GM12878 (cell line): ENCODE data around the gene SMIM44. TPM values are rescaled to one million over a fixed set of nuclear protein-coding genes. Genes with fewer than 3 reads are reported as not detected.

Experiments
- ATAC-seq: fragments of 200-7000 bp; cut with Tn5 transposase; 3 replicates; pipeline ENCODE4 v1.9.1; 2020; ENCODE audit warnings: mild to moderate bottlenecking, moderate library complexity
- BruUV-seq: library from RNA; stranded (reverse); fragments of 400-500 nt; replicated peaks from 2 replicates; lab custom pipeline; 2021; lab: Mats Ljungman, UMichigan
- CTCF ChIA-PET: fragments of 300-600 bp; sonication (Branson Sonifier 250); formaldehyde crosslinking; extraction: SDS; loops from one replicate; lab custom pipeline; 2021; ENCODE audit warnings: inconsistent platforms; lab: Yijun Ruan, JAX
- POLR2A ChIA-PET: fragments of 350-600 bp; formaldehyde crosslinking; extraction: SDS; loops from one replicate; lab custom pipeline; 2021; ENCODE audit warnings: inconsistent platforms; lab: Charles Lee
- RAD21 ChIA-PET: fragments of 300-600 bp; sonication (Branson Sonifier 250); formaldehyde crosslinking; loops from one replicate; lab custom pipeline; 2023; ENCODE audit warnings: antibody characterized with exemption; ENCODE audit not compliant: unreplicated experiment; lab: Charles Lee
- SMC1A ChIA-PET: fragments of 300-600 bp; sonication (Branson Sonifier 250); formaldehyde crosslinking; loops from one replicate; lab custom pipeline; 2023; ENCODE audit not compliant: unreplicated experiment, uncharacterized antibody; lab: Charles Lee
- DNase-seq: peaks from one replicate; pipeline ENCODE4 v3.0.0-alpha.2; 2011; ENCODE audit warnings: low read depth, low spot score
- FAIRE-seq: peaks from 3 replicates; lab custom pipeline; 2011; peaks lifted over from hg19 to GRCh38; lab: Jason Lieb, UNC
- H2AFZ ChIP-seq: 2 replicates; pipeline ENCODE4 v1.6.0; 2011; ENCODE audit warnings: low read depth, low read length, control low read depth; ENCODE audit not compliant: control insufficient read depth
- H3K27ac ChIP-seq: 2 replicates; pipeline ENCODE4 v1.5.1; 2011; ENCODE audit warnings: control low read depth; ENCODE audit not compliant: control insufficient read depth, insufficient read depth
- H3K27me3 ChIP-seq, 2 experiments: replicated peaks in 1 of 2; 2 replicates each; pipeline versions ENCODE4 v1.6.0 to v1.6.1; 2011; ENCODE audit warnings: low read length in 1 of 2; ENCODE audit not compliant: control insufficient read depth in 2 of 2, insufficient read depth in 2 of 2
- H3K36me3 ChIP-seq, 2 experiments: 2 replicates each; pipeline ENCODE4 v1.5.1; 2011; ENCODE audit warnings: low read length in 1 of 2; ENCODE audit not compliant: control insufficient read depth in 2 of 2, insufficient read depth in 2 of 2
- H3K4me1 ChIP-seq: 2 replicates; pipeline ENCODE4 v1.6.1; 2011; ENCODE audit warnings: mild to moderate bottlenecking, low read length, moderate library complexity, mixed read lengths; ENCODE audit not compliant: control insufficient read depth, insufficient read depth
- H3K4me2 ChIP-seq: 2 replicates; pipeline ENCODE4 v1.6.0; 2011; ENCODE audit warnings: control low read depth; ENCODE audit not compliant: control insufficient read depth, insufficient read depth
- H3K4me3 ChIP-seq: fragments of 200-600 bp; sonication (generic); 2 replicates; pipeline ENCODE4 v1.5.1; 2016
- H3K79me2 ChIP-seq: 2 replicates; pipeline ENCODE4 v1.6.0; 2011; ENCODE audit warnings: low read length; ENCODE audit not compliant: control insufficient read depth, insufficient read depth
- H3K9ac ChIP-seq: 2 replicates; pipeline ENCODE4 v1.8.0; 2011; ENCODE audit warnings: low read length, control low read depth, mixed read lengths; ENCODE audit not compliant: control insufficient read depth, insufficient read depth
- H3K9me3 ChIP-seq: replicated peaks from 3 replicates; pipeline ENCODE4 v1.5.1; 2011; ENCODE audit warnings: mild to moderate bottlenecking, low read length; ENCODE audit not compliant: control insufficient read depth, insufficient read depth
- H4K20me1 ChIP-seq: 2 replicates; pipeline ENCODE4 v1.6.0; 2011; ENCODE audit not compliant: control insufficient read depth, insufficient read depth
- BMI1 ChIP-seq: fragments of 450-650 bp; IDR thresholded peaks from 2 replicates; pipeline ENCODE4 v1.6.1; 2016; ENCODE audit warnings: mild to moderate bottlenecking, moderate library complexity, borderline replicate concordance
- CREB1 ChIP-seq: IDR thresholded peaks from 2 replicates; pipeline ENCODE4 v1.6.1; 2012; ENCODE audit warnings: low read depth, mild to moderate bottlenecking, inconsistent platforms
- E2F8 ChIP-seq: fragments of 450-650 bp; IDR thresholded peaks from 2 replicates; pipeline ENCODE4 v1.6.1; 2018; ENCODE audit warnings: mild to moderate bottlenecking, low read depth, moderate library complexity; ENCODE audit not compliant: partially characterized antibody
- EZH2 ChIP-seq: IDR thresholded peaks from 2 replicates; pipeline ENCODE4 v1.6.1; 2012; ENCODE audit warnings: low read depth, mild to moderate bottlenecking, control low read depth, inconsistent platforms, low read length, borderline replicate concordance; ENCODE audit not compliant: control insufficient read depth
- NFYA ChIP-seq: IDR thresholded peaks from 2 replicates; pipeline ENCODE4 v1.6.1; 2011; ENCODE audit warnings: low read depth, mild to moderate bottlenecking, low read length, improper control_type of control experiment, borderline replicate concordance
- PAX8 ChIP-seq: fragments of 450-650 bp; IDR thresholded peaks from 2 replicates; pipeline ENCODE4 v1.6.1; 2017; ENCODE audit warnings: mild to moderate bottlenecking, moderate library complexity
- REST ChIP-seq: IDR thresholded peaks from 2 replicates; pipeline ENCODE4 v1.6.1; 2012; ENCODE audit warnings: mild to moderate bottlenecking, low read depth, low read length
- SREBF2 ChIP-seq: IDR thresholded peaks from 2 replicates; pipeline ENCODE4 v1.6.1; 2012; ENCODE audit warnings: mild to moderate bottlenecking, low read length
- SUZ12 ChIP-seq: fragments of 200-600 bp; sonication (generic); IDR thresholded peaks from one replicate; pipeline ENCODE4 v1.6.1; 2018; ENCODE audit warnings: antibody characterized with exemption, mild to moderate bottlenecking; ENCODE audit not compliant: unreplicated experiment
- ZBTB40 ChIP-seq: fragments of 450-650 bp; IDR thresholded peaks from 2 replicates; pipeline ENCODE4 v1.6.1; 2016; ENCODE audit warnings: mild to moderate bottlenecking, moderate library complexity, borderline replicate concordance
- ZNF622 ChIP-seq: fragments of 450-650 bp; IDR thresholded peaks from 2 replicates; pipeline ENCODE4 v1.6.1; 2017; ENCODE audit warnings: mild to moderate bottlenecking, inconsistent platforms
- WGBS: methylation state at CpG from one replicate; pipeline ENCODE4 v1.1.6; 2016; ENCODE audit warnings: low lambda C conversion rate; ENCODE audit not compliant: insufficient replicate concordance, insufficient coverage; ENCODE audit errors: missing lambda C conversion rate; 5-methylcytosine and 5-hydroxymethylcytosine counted together
- in situ Hi-C: fragments of 300-500 bp; cut with MboI; formaldehyde crosslinking; loops from 9 replicates; pipeline ENCODE4 v1.14.3; 2018; ENCODE audit warnings: mixed read lengths
- intact Hi-C: fragments of 100-400 bp; cut with micrococcal nuclease; formaldehyde crosslinking; loops from one replicate; pipeline ENCODE4 v1.14.2; 2022; ENCODE audit not compliant: unreplicated experiment
- polyA plus RNA-seq, 11 experiments: library from polyadenylated mRNA; depleted of rRNA in 4 of 11; unstranded in 6 of 11; stranded (reverse) in 5 of 11; fragments of >200 nt; fragmentation: Nextera tagmentation in 4 of 11; fragmentation: Illumina TruSeq in 1 of 11; extraction: Ambion mirVana in 4 of 11; extraction: Trizol in 1 of 11; gene quantifications; 1 replicate in 1 of 11; 2 replicates in 10 of 11; pipeline versions ENCODE4 v1.2.1 to v1.2.3, GENCODE V29; 2011 to 2016; ENCODE audit warnings: inconsistent platforms in 2 of 11, missing spikeins in 2 of 11, low read depth in 1 of 11
- total RNA-seq, 4 experiments: library from RNA; depleted of rRNA in 3 of 4; stranded (reverse); fragments of >200 nt in 3 of 4; fragmentation: Illumina TruSeq in 1 of 4; extraction: Trizol in 1 of 4; gene quantifications; 2 replicates each; pipeline versions ENCODE4 v1.2.1 to v1.2.3, GENCODE V29; 2013 to 2021

The SMIM44 gene
- total and polyA plus RNA-seq, 10 of the 15 experiments (the other 5 are each of a cell fraction or from before 2014, with no cell fraction given), result not detected

- Histone ChIP-seq H3K79me2 (no peaks in the 10 kb centered on the region), H3K27me3 (no peaks in the 10 kb centered on the region), H4K20me1 (no peaks in the 10 kb centered on the region), H3K27ac (no peak overlapping the region), H3K9ac (no peak overlapping the region), H2AFZ (no peak overlapping the region), H3K4me3 (no peak overlapping the region), H3K4me2 (no peak overlapping the region), H3K36me3 (peaks cover 10 to 27% of the 10 kb centered on the region in 2 experiments; a peak in 3 of 4 replicates), H3K4me1 (no peaks in the 10 kb centered on the region), H3K9me3 (no peaks in the 10 kb centered on the region)
- SMC1A ChIA-PET, result no interaction called here
- DNase-seq (no peak), FAIRE-seq (no peak), ATAC-seq (no peak; the same call in 2 of the 3 replicates)
- in situ Hi-C loops (no loop called here), intact Hi-C loops (no loop called here)
- BruUV-seq, result no TSS peak
- CTCF ChIA-PET, result no interaction called here
- RAD21 ChIA-PET, result no interaction called here
- POLR2A ChIA-PET, result no interaction called here
- WGBS, result 9% methylated on average over 21 of the region's 22 CpGs
- TF ChIP-seq CREB1, result no peak
- no peak for TF ChIP-seq EZH2
- TF ChIP-seq E2F8, result no peak
- no peak for TF ChIP-seq PAX8
- no peak for TF ChIP-seq ZNF622
- no peak for TF ChIP-seq BMI1
- TF ChIP-seq NFYA, result no peak
- no peak for TF ChIP-seq ZBTB40
- TF ChIP-seq SUZ12, result no peak
- no peak for TF ChIP-seq REST
- TF ChIP-seq SREBF2, result no peak
Observed at GRCh38 chr19:3457528-3458228, 25.6 kb downstream of the SMIM44 start.
